NOMO-1 treated with DMSO at 0.1 percent for 48 hours (cell line): Measurements from ENCODE around the gene MYO1D.

Source experiments
- DNase-seq: peaks from one replicate; lab custom pipeline; 2025; ENCODE audit not compliant: unreplicated experiment; lab: John Stamatoyannopoulos, UW

MYO1D gene

GRCh38 chr17:32443827-32444300, 433.1 kb downstream of the MYO1D start:
- DNase-seq: no peak
